Mesendoderm (in vitro differentiated cells): ENCODE data around the gene RPP25L.
A peak's percentile ranks its signal among the peaks of the same experiment; 100 is the strongest.

Experiments
- DNase-seq: peaks from one replicate; pipeline ENCODE4 v3.0.0; 2013
- H2AK5ac ChIP-seq: 2 replicates; pipeline ENCODE4 v1.6.1; 2013; ENCODE audit warnings: low read length, inconsistent platforms
- H2BK120ac ChIP-seq: 2 replicates; pipeline ENCODE4 v1.6.1; 2013; ENCODE audit warnings: low read depth, mild to moderate bottlenecking, low read length, moderate library complexity, mixed read lengths
- H2BK15ac ChIP-seq: replicated peaks from 2 replicates; pipeline ENCODE4 v1.6.1; 2013; ENCODE audit warnings: low read depth, mild to moderate bottlenecking, moderate library complexity
- H2BK5ac ChIP-seq: 2 replicates; pipeline ENCODE4 v1.6.1; 2013; ENCODE audit warnings: low read length, inconsistent platforms
- H3K18ac ChIP-seq: 2 replicates; pipeline ENCODE4 v1.6.1; 2013; ENCODE audit warnings: mild to moderate bottlenecking, low read length, mixed read lengths
- H3K23ac ChIP-seq: one replicate; pipeline ENCODE4 v1.6.1; 2013; ENCODE audit warnings: low read length
- H3K27ac ChIP-seq: 2 replicates; pipeline ENCODE4 v1.5.1; 2013; ENCODE audit warnings: low read depth, mild to moderate bottlenecking, inconsistent platforms, low read length, moderate library complexity
- H3K27me3 ChIP-seq: 2 replicates; pipeline ENCODE4 v1.6.1; 2013; ENCODE audit warnings: low read length, control low read depth, mild to moderate bottlenecking, inconsistent platforms; ENCODE audit not compliant: insufficient read depth, poor library complexity
- H3K36me3 ChIP-seq: 2 replicates; pipeline ENCODE4 v1.6.1; 2013; ENCODE audit warnings: low read length, inconsistent platforms; ENCODE audit not compliant: control insufficient read depth, insufficient read depth
- H3K4ac ChIP-seq: one replicate; pipeline ENCODE4 v1.6.1; 2013; ENCODE audit warnings: low read depth, mild to moderate bottlenecking, low read length, moderate library complexity
- H3K4me1 ChIP-seq: 2 replicates; pipeline ENCODE4 v1.6.1; 2013; ENCODE audit warnings: low read depth, low read length, inconsistent platforms; ENCODE audit not compliant: control insufficient read depth
- H3K4me2 ChIP-seq: 2 replicates; pipeline ENCODE4 v1.6.1; 2013; ENCODE audit warnings: low read length
- H3K4me3 ChIP-seq: 2 replicates; pipeline ENCODE4 v1.5.1; 2013; ENCODE audit warnings: mild to moderate bottlenecking, low read length
- H3K56ac ChIP-seq: one replicate; pipeline ENCODE4 v1.6.1; 2013; ENCODE audit warnings: low read length
- H3K79me1 ChIP-seq: 2 replicates; pipeline ENCODE4 v1.6.1; 2013; ENCODE audit warnings: low read length, inconsistent platforms
- H3K79me2 ChIP-seq: 2 replicates; pipeline ENCODE4 v1.6.1; 2013; ENCODE audit warnings: mild to moderate bottlenecking, low read length; ENCODE audit not compliant: control insufficient read depth, insufficient read depth
- H3K9ac ChIP-seq: 2 replicates; pipeline ENCODE4 v1.6.1; 2013; ENCODE audit warnings: low read length, inconsistent platforms
- H4K5ac ChIP-seq: one replicate; pipeline ENCODE4 v1.6.1; 2013; ENCODE audit warnings: low read length
- H4K8ac ChIP-seq: one replicate; pipeline ENCODE4 v1.6.1; 2013; ENCODE audit warnings: low read depth, mild to moderate bottlenecking, control low read depth, low read length, moderate library complexity
- WGBS: extraction: QIAGEN DNeasy Blood & Tissue Kit; methylation state at CpG from one replicate; pipeline ENCODE4 v1.1.7; 2013; ENCODE audit warnings: low lambda C conversion rate, missing lambda C conversion rate; ENCODE audit not compliant: insufficient coverage; ENCODE audit errors: extremely low coverage; 5-methylcytosine and 5-hydroxymethylcytosine counted together

Gene RPP25L

DNA sequence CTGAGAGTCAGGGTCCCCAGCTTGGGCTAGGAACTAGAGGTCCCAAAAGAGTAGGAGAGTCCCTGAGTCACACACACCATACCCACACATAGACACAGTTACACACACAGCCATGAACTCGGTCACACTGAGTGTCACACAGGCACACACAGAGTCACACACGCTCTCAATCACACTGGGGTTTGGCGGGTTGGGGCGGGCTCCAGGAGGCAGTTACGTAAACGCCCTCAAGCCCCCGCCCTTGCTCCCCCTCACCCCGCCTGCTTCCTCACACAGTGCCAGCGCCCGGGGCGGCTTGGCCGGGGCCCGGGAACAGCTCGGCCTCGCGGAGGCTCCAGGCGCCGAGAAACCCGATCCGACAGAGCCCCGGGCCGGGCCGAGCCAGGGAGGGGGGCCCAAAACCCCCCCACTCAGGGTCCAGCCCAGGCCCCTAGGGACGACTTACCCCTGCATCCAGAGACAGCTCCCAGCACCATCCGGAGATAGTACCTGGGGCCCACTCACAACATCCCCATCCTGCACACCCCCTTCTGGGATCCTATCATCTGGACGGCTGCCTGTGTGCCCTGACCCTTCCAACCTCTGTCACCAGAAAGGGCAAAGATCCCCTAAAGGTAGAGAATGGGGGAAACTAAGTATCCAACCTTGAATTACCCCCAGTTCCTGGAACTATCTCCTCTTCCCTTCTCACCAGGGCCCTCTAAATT is 18.8 kb downstream of the RPP25L start:
- Histone ChIP-seq H3K9ac (peak overlapping the region; percentile 38), H4K5ac (no peak overlapping the region), H2BK5ac (no peak overlapping the region), H3K4ac (no peak overlapping the region), H3K4me1 (peaks cover 8% of the 10 kb centered on the region), H2AK5ac (no peak overlapping the region), H3K18ac (no peak overlapping the region), H2BK120ac (no peak overlapping the region), H3K36me3 (no peaks in the 10 kb centered on the region), H3K27ac (no peak overlapping the region), H4K8ac (no peak overlapping the region), H3K4me2 (no peak overlapping the region), H3K4me3 (no peak overlapping the region), H2BK15ac (no peak overlapping the region), H3K23ac (no peak overlapping the region), H3K79me1 (no peaks in the 10 kb centered on the region), H3K27me3 (peaks cover 24% of the 10 kb centered on the region), H3K79me2 (no peaks in the 10 kb centered on the region), H3K56ac (no peak overlapping the region)
- no CpG with 5 or more reads among the region's 26 CpGs for WGBS
- no peak for DNase-seq

DNA sequence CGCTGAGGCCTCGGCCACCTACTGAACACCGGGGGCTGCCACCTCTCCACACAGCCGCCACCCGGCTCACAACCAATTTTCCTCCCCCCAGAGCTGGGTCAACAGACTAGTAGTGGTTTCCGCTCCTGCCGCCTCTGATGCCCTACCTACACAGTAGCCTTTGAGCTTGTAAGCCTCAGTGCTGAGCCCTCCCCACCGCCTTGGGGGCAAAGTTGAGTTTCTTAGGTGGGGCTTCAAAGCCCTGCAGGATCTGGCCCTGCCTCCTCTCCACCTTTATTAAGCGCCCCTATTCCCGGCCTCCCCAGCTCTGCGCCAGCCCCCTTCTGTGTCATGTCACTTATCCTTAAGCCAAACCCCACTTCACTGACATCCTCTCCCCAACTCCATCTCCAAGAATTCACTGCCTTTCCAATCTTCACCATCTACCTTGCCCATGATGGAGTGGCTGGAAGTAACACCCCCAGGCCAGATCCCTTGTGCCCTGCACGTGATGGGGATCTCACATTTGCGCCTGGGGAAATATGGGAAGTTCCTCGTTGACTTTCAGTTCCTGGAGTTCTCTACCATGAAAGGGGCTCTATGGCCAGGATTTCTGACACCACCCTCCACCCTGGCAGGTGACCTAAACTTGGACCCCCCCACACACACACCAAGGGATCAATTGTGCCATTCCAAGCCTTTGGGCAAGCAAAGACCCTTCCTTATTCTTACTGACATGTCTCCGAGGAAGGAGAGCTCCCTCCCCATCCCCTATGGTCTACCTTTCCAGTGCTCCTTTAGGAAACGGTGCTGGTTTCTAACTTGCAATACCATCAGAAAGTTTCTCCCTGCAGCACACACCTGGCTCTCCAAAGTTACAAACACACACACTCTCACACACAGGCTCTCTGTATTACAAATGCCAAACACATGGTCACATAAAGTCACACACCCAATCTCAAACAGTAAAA is 19.7 kb downstream of the RPP25L start:
- no peak overlapping the region for H4K8ac ChIP-seq
- H3K23ac ChIP-seq = peak overlapping the region; percentile 24
- no peak overlapping the region for H2BK15ac ChIP-seq
- DNase-seq = no peak
- H3K27me3 ChIP-seq = peaks cover 33% of the 10 kb centered on the region
- H2AK5ac ChIP-seq = no peak overlapping the region
- H3K27ac ChIP-seq = no peak overlapping the region
- no CpG with 5 or more reads among the region's 16 CpGs for WGBS
- H3K36me3 ChIP-seq = no peaks in the 10 kb centered on the region
- no peak overlapping the region for H3K18ac ChIP-seq
- H2BK120ac ChIP-seq = no peak overlapping the region
- peak overlapping the region; percentile 18 for H3K4me2 ChIP-seq
- H2BK5ac ChIP-seq = no peak overlapping the region
- H3K4me3 ChIP-seq = no peak overlapping the region
- H3K9ac ChIP-seq = no peak overlapping the region
- no peaks in the 10 kb centered on the region for H3K79me1 ChIP-seq
- H3K4me1 ChIP-seq = peaks cover 14% of the 10 kb centered on the region
- no peak overlapping the region for H4K5ac ChIP-seq
- H3K4ac ChIP-seq = no peak overlapping the region
- peak overlapping the region; percentile 42 for H3K56ac ChIP-seq
- H3K79me2 ChIP-seq = no peaks in the 10 kb centered on the region

DNA sequence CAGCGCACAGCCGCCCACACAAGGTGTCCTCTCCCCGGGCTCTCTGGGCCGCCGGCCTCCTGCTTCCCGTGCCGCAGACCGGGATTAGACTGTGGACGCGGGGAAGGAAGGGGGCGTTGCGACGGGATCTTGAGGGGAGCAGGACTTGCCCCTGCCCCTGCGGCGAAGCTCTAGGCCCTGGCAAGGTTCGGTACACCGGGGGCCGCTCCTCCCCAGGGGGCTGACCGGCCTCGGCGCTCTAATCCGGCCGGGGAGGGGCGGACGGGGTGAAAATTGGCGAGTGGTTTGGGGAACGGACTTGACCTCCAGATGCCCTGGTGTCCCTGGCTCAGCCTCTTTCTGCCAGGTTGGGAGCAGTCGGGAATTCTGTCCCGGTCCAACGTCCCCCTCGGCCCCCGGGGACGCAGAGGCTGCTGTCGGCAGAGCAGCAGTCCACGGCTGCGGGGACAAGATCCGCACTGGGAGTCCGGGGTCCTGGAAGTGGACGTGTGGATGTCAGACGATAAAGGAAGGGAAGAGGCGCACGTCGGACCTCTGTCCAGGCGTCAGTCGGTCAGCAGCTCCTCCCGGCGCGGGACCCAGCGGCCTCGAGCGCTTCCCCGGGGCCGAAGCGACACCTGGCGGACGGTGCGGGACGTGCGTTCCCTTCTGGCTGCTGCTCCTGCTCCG is 20.5 kb downstream of the RPP25L start:
- Histone ChIP-seq H3K4ac (no peak overlapping the region), H3K56ac (no peak overlapping the region), H3K9ac (no peak overlapping the region), H3K27ac (no peak overlapping the region), H4K5ac (no peak overlapping the region), H2BK15ac (no peak overlapping the region), H2AK5ac (no peak overlapping the region), H3K4me1 (peaks cover 20% of the 10 kb centered on the region), H4K8ac (no peak overlapping the region), H3K79me1 (no peaks in the 10 kb centered on the region), H3K27me3 (peaks cover 37% of the 10 kb centered on the region), H3K36me3 (no peaks in the 10 kb centered on the region), H3K4me2 (peak overlapping the region; percentile 50), H2BK5ac (no peak overlapping the region), H3K79me2 (no peaks in the 10 kb centered on the region), H3K4me3 (no peak overlapping the region), H3K18ac (no peak overlapping the region), H2BK120ac (no peak overlapping the region), H3K23ac (no peak overlapping the region)
- peak; percentile 83 for DNase-seq
- WGBS = no CpG with 5 or more reads among the region's 60 CpGs

DNA sequence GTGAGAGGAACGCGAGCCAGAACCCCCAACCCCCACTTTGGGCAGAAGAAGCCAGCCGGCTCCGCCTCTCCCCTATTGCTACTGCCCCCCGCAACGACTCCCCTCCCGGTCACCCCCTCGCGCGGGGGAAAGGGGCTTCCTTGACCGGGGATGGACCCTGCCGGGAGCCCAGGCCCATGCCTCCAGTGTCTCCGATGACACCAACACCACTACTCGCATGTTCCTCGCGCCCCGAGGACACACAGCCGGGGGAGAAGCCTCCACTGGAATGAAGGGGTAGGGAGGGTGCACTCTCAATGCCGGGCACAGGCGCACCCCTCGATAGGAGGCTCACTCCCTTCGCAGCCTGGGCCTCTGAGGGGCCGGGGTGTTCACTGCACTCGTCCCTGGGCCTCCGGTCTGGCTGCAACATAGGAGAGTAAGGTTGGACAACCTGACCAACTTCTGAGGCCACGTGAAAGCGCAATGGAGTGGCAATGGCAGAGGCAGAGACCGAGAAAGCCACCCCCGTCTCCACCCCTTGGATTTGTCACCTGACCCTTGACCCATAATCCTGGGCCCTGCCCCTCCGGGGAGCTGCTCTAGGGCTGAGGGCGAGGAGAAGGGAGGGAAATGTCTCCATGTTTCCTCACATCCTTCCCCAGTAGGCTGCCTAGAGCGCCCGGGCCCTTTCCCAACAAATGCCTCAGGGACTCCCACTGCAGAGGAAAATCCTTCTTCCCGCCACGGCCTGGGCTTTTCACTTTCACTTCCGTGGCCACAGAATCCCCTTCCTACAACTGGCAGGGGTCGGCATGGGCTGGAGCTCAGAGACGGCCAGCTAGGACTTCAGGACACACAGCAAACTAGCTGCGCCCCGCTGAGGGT is 21.3 kb downstream of the RPP25L start:
- no peak for DNase-seq
- peak overlapping the region; percentile 66 for H3K9ac ChIP-seq
- no peak overlapping the region for H3K4ac ChIP-seq
- no peak overlapping the region for H3K4me3 ChIP-seq
- H3K36me3 ChIP-seq = no peaks in the 10 kb centered on the region
- H3K27ac ChIP-seq = no peak overlapping the region
- no peak overlapping the region for H4K5ac ChIP-seq
- H3K4me1 ChIP-seq = peaks cover 26% of the 10 kb centered on the region
- H2AK5ac ChIP-seq = no peak overlapping the region
- peak overlapping the region; percentile 84 for H3K4me2 ChIP-seq
- no peak overlapping the region for H3K23ac ChIP-seq
- no peak overlapping the region for H2BK5ac ChIP-seq
- H3K56ac ChIP-seq = peak overlapping the region; percentile 89
- H3K18ac ChIP-seq = no peak overlapping the region
- WGBS = no CpG with 5 or more reads among the region's 40 CpGs
- H3K79me2 ChIP-seq = no peaks in the 10 kb centered on the region
- no peak overlapping the region for H2BK15ac ChIP-seq
- no peak overlapping the region for H4K8ac ChIP-seq
- H2BK120ac ChIP-seq = no peak overlapping the region
- H3K27me3 ChIP-seq = peaks cover 37% of the 10 kb centered on the region
- H3K79me1 ChIP-seq = no peaks in the 10 kb centered on the region

DNA sequence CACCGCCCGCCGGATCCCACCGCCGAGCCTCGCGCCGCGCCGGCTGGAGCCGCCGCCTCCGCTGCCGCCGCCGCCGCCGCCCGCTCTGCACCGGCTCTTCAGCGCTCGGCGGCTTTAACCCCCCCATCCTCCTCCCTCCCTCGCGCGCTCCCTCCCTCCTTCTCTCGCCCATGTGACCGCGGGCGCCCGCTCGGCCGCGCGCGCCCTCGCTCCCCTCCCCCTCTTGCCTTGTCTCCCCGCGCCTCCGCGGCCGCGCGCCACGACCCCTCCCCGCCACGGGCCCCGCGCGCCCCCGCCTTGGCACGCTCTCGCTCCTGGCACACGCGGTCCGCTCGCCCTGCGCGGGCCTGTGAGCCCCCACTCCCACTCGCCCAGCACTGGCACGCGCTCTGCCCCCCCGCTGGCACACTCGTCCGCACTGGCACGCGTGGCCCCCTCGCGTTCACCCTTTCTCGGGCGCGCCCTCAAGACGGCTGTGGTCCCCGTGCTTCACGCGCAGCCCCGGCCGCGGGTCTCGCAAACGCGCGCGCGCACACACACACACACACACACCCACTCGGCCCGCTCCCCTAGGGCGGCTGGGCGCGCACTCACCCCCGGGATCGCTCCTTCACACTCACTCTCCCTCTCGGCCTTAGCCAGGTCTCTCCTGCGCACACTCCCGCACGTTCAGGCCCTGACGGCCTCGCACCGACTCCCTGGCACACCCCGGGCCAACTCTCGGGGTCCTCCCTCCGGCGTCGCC is 22.1 kb downstream of the RPP25L start, which contains the start of gene CNTFR:
Gene CNTFR (minus strand): TSS at position 89 of the 745 bp plus-strand sequence. CDS start 20,743 bp downstream, outside the sequence.
- Histone ChIP-seq H2AK5ac (no peak within 1 kb of the TSS), H3K27me3 (peaks cover 37% of the 10 kb centered on the region), H2BK120ac (no peak within 1 kb of the TSS), H3K23ac (no peak within 1 kb of the TSS), H3K9ac (peak within 1 kb of the TSS; percentile 66), H3K36me3 (no peaks in the 10 kb centered on the region), H3K79me1 (no peaks in the 10 kb centered on the region), H3K4ac (no peak within 1 kb of the TSS), H4K8ac (no peak within 1 kb of the TSS), H3K4me1 (peaks cover 30% of the 10 kb centered on the region), H3K18ac (no peak within 1 kb of the TSS), H3K79me2 (no peaks in the 10 kb centered on the region), H2BK5ac (no peak within 1 kb of the TSS), H2BK15ac (no peak within 1 kb of the TSS), H3K27ac (no peak within 1 kb of the TSS), H3K56ac (peak within 1 kb of the TSS; percentile 89), H3K4me2 (peak within 1 kb of the TSS; percentile 84), H3K4me3 (peak within 1 kb of the TSS; percentile 35), H4K5ac (no peak within 1 kb of the TSS)
- WGBS = no CpG with 5 or more reads among the region's 104 CpGs
- no peak for DNase-seq
